PFSK-1 (cell line): ENCODE data around the gene GCH1.

Source experiments
- FOXP2 ChIP-seq: optimal IDR thresholded peaks from 2 replicates; pipeline ENCODE3; 2011; ENCODE audit warnings: borderline replicate concordance, control low read depth, inconsistent platforms; ENCODE audit not compliant: insufficient read depth; ENCODE audit errors: extremely low read length, extremely low read depth
- POLR2AphosphoS5 ChIP-seq: IDR thresholded peaks from 2 replicates; pipeline ENCODE4 v1.6.1; 2012; ENCODE audit warnings: low read depth, mild to moderate bottlenecking, control low read depth, low read length, moderate library complexity
- SIN3A ChIP-seq: IDR thresholded peaks from 2 replicates; pipeline ENCODE4 v1.6.1; 2012; ENCODE audit warnings: mild to moderate bottlenecking, low read length, moderate library complexity, borderline replicate concordance; ENCODE audit not compliant: insufficient read depth
- TAF1 ChIP-seq: IDR thresholded peaks from 2 replicates; pipeline ENCODE4 v1.6.1; 2012; ENCODE audit warnings: low read length, control low read depth, borderline replicate concordance; ENCODE audit not compliant: insufficient read depth
- TF ChIP-seq, protein P1 (sequence below), 2 experiments: IDR thresholded peaks; 2 replicates each; pipeline versions ENCODE4 v1.6.1 to v1.8.0; 2011 to 2012; ENCODE audit warnings: low read depth in 2 of 2, low read length in 2 of 2, control low read depth in 1 of 2, inconsistent platforms in 1 of 2, mild to moderate bottlenecking in 1 of 2, moderate library complexity in 1 of 2; ENCODE audit not compliant: insufficient read depth in 1 of 2

The GCH1 gene

DNA sequence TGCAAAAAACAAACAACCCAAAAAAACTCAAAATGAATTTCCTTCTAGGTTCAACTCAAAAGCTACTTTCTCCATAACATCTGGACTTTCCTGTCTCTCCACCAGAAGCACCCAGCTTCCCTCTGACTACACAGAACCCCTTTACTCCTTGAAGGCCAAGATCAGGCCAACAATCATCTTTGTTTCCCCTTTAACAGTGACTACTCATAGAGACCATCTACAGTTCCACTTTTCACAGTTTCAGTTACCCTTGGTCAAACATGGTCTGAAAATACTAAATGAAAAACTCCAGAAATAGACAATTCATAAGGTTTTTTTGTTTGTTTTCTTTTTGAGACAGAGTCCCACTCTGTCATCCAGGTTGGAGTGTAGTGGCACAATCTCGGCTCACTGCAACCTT lies 11.8 kb downstream of the GCH1 start:
- TF ChIP-seq FOXP2 (no peak), TAF1 (no peak), SIN3A (no peak), POLR2AphosphoS5 (no peak)
- TF ChIP-seq, protein P1, sequence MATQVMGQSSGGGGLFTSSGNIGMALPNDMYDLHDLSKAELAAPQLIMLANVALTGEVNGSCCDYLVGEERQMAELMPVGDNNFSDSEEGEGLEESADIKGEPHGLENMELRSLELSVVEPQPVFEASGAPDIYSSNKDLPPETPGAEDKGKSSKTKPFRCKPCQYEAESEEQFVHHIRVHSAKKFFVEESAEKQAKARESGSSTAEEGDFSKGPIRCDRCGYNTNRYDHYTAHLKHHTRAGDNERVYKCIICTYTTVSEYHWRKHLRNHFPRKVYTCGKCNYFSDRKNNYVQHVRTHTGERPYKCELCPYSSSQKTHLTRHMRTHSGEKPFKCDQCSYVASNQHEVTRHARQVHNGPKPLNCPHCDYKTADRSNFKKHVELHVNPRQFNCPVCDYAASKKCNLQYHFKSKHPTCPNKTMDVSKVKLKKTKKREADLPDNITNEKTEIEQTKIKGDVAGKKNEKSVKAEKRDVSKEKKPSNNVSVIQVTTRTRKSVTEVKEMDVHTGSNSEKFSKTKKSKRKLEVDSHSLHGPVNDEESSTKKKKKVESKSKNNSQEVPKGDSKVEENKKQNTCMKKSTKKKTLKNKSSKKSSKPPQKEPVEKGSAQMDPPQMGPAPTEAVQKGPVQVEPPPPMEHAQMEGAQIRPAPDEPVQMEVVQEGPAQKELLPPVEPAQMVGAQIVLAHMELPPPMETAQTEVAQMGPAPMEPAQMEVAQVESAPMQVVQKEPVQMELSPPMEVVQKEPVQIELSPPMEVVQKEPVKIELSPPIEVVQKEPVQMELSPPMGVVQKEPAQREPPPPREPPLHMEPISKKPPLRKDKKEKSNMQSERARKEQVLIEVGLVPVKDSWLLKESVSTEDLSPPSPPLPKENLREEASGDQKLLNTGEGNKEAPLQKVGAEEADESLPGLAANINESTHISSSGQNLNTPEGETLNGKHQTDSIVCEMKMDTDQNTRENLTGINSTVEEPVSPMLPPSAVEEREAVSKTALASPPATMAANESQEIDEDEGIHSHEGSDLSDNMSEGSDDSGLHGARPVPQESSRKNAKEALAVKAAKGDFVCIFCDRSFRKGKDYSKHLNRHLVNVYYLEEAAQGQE (IDR thresholded peaks at IDR 0.05; ENCODE audit: insufficient read depth in 1 of 2, low read depth in 2 of 2, low read length in 2 of 2): no peak

DNA sequence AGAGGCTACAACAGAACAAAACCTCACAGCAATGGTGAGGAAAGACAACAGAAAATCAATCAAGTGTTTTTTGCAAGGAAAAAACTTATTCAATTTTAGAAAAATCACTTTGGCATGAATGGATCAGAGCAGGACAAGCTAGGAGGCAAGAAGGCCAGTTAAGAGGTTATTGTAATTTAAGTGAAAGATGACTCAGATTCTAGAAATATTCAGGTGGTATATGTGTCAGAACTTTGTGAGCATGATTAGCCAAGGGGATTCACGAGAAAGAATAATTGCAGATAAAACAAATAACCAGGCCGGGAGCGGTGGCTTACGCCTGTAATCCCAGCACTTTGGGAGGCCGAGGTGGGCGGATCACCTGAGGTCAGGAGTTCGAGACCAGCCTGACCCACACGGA lies 12.7 kb downstream of the GCH1 start:
- TF ChIP-seq POLR2AphosphoS5 (no peak), FOXP2 (no peak), TAF1 (no peak), SIN3A (no peak)
- TF ChIP-seq, protein P1 (IDR thresholded peaks at IDR 0.05; ENCODE audit: insufficient read depth in 1 of 2, low read depth in 2 of 2, low read length in 2 of 2): no peak

DNA sequence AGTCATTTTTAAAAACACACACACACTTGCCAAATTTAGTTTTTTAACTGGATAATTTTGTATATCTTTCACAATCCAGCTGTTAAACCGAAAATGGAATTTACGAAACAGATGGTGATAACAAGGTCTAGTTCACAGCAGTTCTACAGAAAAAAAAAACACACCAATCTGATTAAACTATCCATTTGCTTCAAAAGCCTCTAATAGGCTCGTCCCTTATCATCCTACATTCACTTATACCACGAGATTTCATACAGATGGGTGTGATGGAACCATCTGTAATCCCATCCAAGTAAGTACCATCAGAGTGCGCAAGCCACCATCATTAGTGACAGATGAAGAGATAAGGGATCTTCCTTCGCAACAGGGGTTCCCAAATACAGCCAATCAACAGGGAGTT lies 20.1 kb downstream of the GCH1 start:
- TF ChIP-seq POLR2AphosphoS5 (no peak), FOXP2 (no peak), TAF1 (no peak), SIN3A (no peak)
- TF ChIP-seq, protein P1 (IDR thresholded peaks at IDR 0.05; ENCODE audit: insufficient read depth in 1 of 2, low read depth in 2 of 2, low read length in 2 of 2): no peak

DNA sequence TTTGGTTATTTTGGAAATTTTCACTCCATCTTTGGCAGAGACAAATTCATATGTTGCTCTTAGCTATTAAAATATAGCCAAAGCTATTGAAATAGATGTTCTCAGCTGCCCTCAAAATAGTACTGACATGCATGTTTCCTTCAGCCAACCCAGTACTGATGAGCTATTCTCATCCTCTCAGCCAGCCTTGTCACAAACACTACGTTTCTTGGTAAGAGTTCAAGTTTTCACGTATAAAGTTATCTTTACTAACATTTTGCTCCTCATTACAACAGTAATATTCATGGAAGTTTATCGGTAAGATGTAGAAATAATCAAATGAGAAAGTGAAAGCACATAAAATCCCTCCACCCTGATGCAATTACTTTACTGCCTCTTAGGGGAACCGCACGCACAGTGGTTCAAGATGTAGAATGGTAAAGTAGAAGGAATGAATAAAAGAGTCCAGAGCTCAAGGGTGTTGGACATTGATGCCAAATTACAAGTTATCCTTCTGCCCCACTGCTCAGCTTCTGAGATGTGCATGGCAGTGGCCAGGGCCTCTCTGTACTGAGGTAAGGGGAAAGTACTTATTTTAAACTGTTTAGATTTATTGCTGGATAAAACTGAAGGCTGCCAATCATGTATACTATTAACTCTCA lies 20.7 kb downstream of the GCH1 start:
- TF ChIP-seq SIN3A: no peak
- TF ChIP-seq, protein P1 (IDR thresholded peaks at IDR 0.05; ENCODE audit: insufficient read depth in 1 of 2, low read depth in 2 of 2, low read length in 2 of 2): no peak
- TF ChIP-seq TAF1: no peak
- TF ChIP-seq POLR2AphosphoS5: no peak
- TF ChIP-seq FOXP2: no peak
